Panc1 (cell line): Measurements from ENCODE around the gene ITPKC. TPM values are rescaled to one million over a fixed set of nuclear protein-coding genes. Genes with fewer than 3 reads are reported as not detected.

Experiments used
- ATAC-seq: fragments of 200-7000 bp; cut with Tn5 transposase; 2 replicates; pipeline ENCODE4 v1.9.1; 2020; ENCODE audit warnings: mild to moderate bottlenecking, moderate library complexity
- BruUV-seq: library from RNA; stranded (reverse); fragments of 400-500 nt; replicated peaks from 2 replicates; lab custom pipeline; 2021; lab: Mats Ljungman, UMichigan
- CTCF ChIA-PET: fragments of 300-600 bp; sonication (Branson Sonifier 250); formaldehyde crosslinking; loops from one replicate; lab custom pipeline; 2022; ENCODE audit warnings: antibody characterized with exemption; lab: Charles Lee
- POLR2A ChIA-PET: fragments of 300-600 bp; sonication (Branson Sonifier 250); formaldehyde crosslinking; loops from one replicate; lab custom pipeline; 2022; ENCODE audit warnings: antibody characterized with exemption; lab: Charles Lee
- DNase-seq: peaks from one replicate; pipeline ENCODE4 v3.0.0-alpha.2; 2010; ENCODE audit warnings: low read depth, low spot score
- H3K27ac ChIP-seq: 2 replicates; pipeline ENCODE4 v1.5.1; 2011; ENCODE audit warnings: mild to moderate bottlenecking, low read length, inconsistent platforms
- H3K27me3 ChIP-seq: fragments of 200-500 bp; sonication (Bioruptor generic); 2 replicates; pipeline ENCODE4 v1.6.0; 2014; ENCODE audit warnings: low read length, inconsistent platforms; ENCODE audit not compliant: control insufficient read depth, insufficient read depth
- H3K36me3 ChIP-seq: fragments of 200-500 bp; sonication (Bioruptor generic); 2 replicates; pipeline ENCODE4 v1.5.1; 2014; ENCODE audit warnings: inconsistent platforms, mild to moderate bottlenecking, low read length, moderate library complexity; ENCODE audit not compliant: control insufficient read depth, insufficient read depth
- H3K4me1 ChIP-seq: 2 replicates; pipeline ENCODE4 v1.5.1; 2011; ENCODE audit warnings: inconsistent platforms, mild to moderate bottlenecking, low read length, moderate library complexity; ENCODE audit not compliant: control insufficient read depth, insufficient read depth
- H3K4me3 ChIP-seq, 2 experiments: 2 replicates each; pipeline ENCODE4 v1.5.1; 2011 to 2012; ENCODE audit warnings: low read depth in 2 of 2, low read length in 2 of 2, mild to moderate bottlenecking in 2 of 2, inconsistent platforms in 1 of 2, moderate library complexity in 1 of 2
- H3K9me3 ChIP-seq: fragments of 200-500 bp; sonication (Bioruptor generic); 2 replicates; pipeline ENCODE4 v1.5.1; 2014; ENCODE audit warnings: low read depth, mild to moderate bottlenecking, inconsistent platforms, low read length, moderate library complexity; ENCODE audit not compliant: control insufficient read depth, insufficient read depth
- POLR2AphosphoS5 ChIP-seq: IDR thresholded peaks from 2 replicates; pipeline ENCODE4 v1.6.1; 2012; ENCODE audit warnings: mild to moderate bottlenecking, low read depth, low read length, moderate library complexity
- SIN3A ChIP-seq: IDR thresholded peaks from 2 replicates; pipeline ENCODE4 v1.6.1; 2012; ENCODE audit warnings: low read depth, mild to moderate bottlenecking, low read length, moderate library complexity, borderline replicate concordance; ENCODE audit not compliant: insufficient read depth
- TCF7L2 ChIP-seq: IDR thresholded peaks from 2 replicates; pipeline ENCODE4 v1.6.1; 2011; ENCODE audit warnings: mild to moderate bottlenecking, low read depth, low read length, inconsistent platforms
- in situ Hi-C: cut with HindIII; loops from 2 replicates; pipeline ENCODE4 v1.10.0; 2016; ENCODE audit warnings: low sequenced_read_pairs, low pct_unique_long_range_greater_than_20kb
- intact Hi-C: fragments of 100-400 bp; cut with micrococcal nuclease; formaldehyde crosslinking; loops from one replicate; pipeline ENCODE4 v1.10.0; 2022; ENCODE audit not compliant: unreplicated experiment
- total RNA-seq: library from RNA; stranded (reverse); gene quantifications from one replicate; pipeline ENCODE4 v1.2.1, GENCODE V29; 2021; ENCODE audit not compliant: unreplicated experiment
- TF ChIP-seq, protein P1 (sequence below): fragments of 450-650 bp; IDR thresholded peaks from 2 replicates; pipeline ENCODE4 v1.5.1; 2017; ENCODE audit warnings: mild to moderate bottlenecking
- TF ChIP-seq, protein P2 (sequence below), 2 experiments: IDR thresholded peaks; 2 replicates each; pipeline ENCODE4 v1.6.1; 2011 to 2012; ENCODE audit warnings: low read depth in 2 of 2, control low read depth in 1 of 2, low read length in 1 of 2, mild to moderate bottlenecking in 1 of 2, moderate library complexity in 1 of 2; ENCODE audit not compliant: insufficient read depth in 1 of 2

Gene ITPKC
- total RNA-seq, 1 experiment from 2014 or later = 7.2 TPM

DNA sequence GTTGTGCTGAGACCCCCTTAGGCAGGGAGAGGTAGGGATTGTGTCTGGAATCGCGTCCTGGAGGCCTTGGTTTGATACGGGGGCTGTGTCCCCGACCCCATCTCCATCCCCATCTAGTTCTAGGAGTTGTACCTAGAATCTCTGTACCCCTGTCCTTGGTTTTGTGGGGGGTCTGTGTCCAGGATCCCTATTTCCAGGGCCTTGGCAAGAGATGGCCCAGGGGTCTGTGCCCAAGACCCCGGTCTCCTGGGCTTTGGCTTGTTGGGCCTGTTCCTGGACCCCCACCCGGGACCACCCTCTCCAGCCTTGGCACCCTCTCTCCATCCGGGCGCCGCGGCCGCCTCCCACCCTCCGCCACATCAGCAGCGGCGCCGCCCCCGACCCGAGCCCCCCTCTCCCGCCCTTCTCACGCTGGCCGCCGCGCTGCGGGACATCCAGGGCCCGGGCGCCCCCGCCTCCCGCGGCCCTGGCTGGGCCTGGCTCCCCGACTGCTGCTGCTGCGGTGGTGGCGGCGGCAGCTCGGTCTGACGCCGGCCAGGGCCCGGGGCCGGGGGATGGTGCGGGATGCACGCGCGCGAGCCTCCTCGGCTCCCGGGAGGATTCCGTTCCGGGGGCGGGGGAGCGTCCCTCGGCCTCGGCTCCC is 26.7 kb upstream of the ITPKC start, which contains the start of gene NUMBL:
Gene NUMBL (minus strand): TSS at position 602 of the 643 bp plus-strand sequence. CDS start 168 bp downstream, at position 434.
- ChIA-PET CTCF (interaction anchor here (0.5 kb wide), 1 partner anchor 85 kb away, joined by 4 read pairs; no protein-coding TSS in a partner anchor), POLR2A (no interaction called here)
- intact Hi-C loops = no loop called here

DNA sequence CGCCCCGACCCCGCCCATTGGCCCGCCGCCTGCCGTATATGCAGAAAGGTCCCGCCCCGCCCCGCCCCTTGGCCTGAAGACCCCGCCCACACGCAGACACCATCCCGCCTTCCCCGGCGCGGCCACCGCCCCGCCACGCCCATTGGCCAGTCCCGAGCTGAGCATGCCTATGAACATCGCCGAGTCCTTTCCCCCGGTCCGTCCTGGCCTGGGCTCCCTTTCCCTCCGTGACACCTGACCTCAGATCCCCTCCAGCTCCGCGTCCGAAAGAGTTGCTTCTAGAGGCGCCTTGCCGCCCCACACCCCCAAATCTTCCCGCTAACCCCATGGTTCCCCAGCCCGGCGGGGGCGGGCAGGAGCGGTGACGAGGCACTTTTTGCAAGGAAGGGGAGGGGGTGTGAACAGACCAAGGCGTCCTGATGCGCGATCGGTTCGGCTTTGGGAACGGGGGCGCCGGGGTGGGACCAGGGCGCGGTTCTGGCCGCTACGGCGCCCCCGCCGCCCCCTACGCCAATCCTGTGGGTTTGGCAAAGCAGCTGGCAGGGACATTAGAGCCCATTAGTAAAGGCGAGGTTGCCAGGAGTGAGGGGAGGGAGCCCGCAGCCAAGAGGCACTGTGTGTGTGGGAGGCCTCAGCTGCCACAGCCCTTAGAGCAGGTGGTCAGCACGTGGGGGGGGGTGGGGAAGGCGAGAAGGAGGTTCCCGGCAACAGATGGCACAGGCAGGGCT is 26.1 kb upstream of the ITPKC start:
- Histone ChIP-seq H3K36me3 (no peaks in the 10 kb centered on the region), H3K27me3 (no peaks in the 10 kb centered on the region), H3K9me3 (no peaks in the 10 kb centered on the region), H3K4me3 (peak overlapping the region; percentile 58 to 73), H3K4me1 (peaks cover 9% of the 10 kb centered on the region), H3K27ac (peak overlapping the region; percentile 81)
- POLR2A ChIA-PET = no interaction called here
- intact Hi-C loops (no loop called here), in situ Hi-C loops (no loop called here)
- TF ChIP-seq, protein P1, sequence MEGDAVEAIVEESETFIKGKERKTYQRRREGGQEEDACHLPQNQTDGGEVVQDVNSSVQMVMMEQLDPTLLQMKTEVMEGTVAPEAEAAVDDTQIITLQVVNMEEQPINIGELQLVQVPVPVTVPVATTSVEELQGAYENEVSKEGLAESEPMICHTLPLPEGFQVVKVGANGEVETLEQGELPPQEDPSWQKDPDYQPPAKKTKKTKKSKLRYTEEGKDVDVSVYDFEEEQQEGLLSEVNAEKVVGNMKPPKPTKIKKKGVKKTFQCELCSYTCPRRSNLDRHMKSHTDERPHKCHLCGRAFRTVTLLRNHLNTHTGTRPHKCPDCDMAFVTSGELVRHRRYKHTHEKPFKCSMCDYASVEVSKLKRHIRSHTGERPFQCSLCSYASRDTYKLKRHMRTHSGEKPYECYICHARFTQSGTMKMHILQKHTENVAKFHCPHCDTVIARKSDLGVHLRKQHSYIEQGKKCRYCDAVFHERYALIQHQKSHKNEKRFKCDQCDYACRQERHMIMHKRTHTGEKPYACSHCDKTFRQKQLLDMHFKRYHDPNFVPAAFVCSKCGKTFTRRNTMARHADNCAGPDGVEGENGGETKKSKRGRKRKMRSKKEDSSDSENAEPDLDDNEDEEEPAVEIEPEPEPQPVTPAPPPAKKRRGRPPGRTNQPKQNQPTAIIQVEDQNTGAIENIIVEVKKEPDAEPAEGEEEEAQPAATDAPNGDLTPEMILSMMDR = no peak
- TF ChIP-seq POLR2AphosphoS5 = peak; percentile 58; the same call in 1 of the 2 replicates
- no peak for DNase-seq
- CTCF ChIA-PET = interaction anchor here (0.5 to 0.7 kb wide), 2 partner anchors 86 to 514 kb away, joined by 3 to 4 read pairs; no protein-coding TSS in a partner anchor
- ATAC-seq = peak; percentile 92
- no TSS peak for BruUV-seq

More for the DNA sequence above, 26.7 kb upstream of the ITPKC start, which contains the start of gene NUMBL:
- in situ Hi-C loops = no loop called here
- no peaks in the 10 kb centered on the region for H3K36me3 ChIP-seq
- TF ChIP-seq, protein P2, sequence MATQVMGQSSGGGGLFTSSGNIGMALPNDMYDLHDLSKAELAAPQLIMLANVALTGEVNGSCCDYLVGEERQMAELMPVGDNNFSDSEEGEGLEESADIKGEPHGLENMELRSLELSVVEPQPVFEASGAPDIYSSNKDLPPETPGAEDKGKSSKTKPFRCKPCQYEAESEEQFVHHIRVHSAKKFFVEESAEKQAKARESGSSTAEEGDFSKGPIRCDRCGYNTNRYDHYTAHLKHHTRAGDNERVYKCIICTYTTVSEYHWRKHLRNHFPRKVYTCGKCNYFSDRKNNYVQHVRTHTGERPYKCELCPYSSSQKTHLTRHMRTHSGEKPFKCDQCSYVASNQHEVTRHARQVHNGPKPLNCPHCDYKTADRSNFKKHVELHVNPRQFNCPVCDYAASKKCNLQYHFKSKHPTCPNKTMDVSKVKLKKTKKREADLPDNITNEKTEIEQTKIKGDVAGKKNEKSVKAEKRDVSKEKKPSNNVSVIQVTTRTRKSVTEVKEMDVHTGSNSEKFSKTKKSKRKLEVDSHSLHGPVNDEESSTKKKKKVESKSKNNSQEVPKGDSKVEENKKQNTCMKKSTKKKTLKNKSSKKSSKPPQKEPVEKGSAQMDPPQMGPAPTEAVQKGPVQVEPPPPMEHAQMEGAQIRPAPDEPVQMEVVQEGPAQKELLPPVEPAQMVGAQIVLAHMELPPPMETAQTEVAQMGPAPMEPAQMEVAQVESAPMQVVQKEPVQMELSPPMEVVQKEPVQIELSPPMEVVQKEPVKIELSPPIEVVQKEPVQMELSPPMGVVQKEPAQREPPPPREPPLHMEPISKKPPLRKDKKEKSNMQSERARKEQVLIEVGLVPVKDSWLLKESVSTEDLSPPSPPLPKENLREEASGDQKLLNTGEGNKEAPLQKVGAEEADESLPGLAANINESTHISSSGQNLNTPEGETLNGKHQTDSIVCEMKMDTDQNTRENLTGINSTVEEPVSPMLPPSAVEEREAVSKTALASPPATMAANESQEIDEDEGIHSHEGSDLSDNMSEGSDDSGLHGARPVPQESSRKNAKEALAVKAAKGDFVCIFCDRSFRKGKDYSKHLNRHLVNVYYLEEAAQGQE (IDR thresholded peaks at IDR 0.05; ENCODE audit: insufficient read depth in 1 of 2, low read depth in 2 of 2, low read length in 1 of 2) = no peak
- TF ChIP-seq SIN3A = 0 out of 2 replicates have a peak, but pooled peaks have one; percentile 41
- TF ChIP-seq, protein P1 = no peak
- no peak for TF ChIP-seq POLR2AphosphoS5
- no peak for TF ChIP-seq TCF7L2
- no TSS peak for BruUV-seq
- peaks cover 9% of the 10 kb centered on the region for H3K4me1 ChIP-seq
- DNase-seq = no peak
- peak within 1 kb of the TSS; percentile 81 for H3K27ac ChIP-seq
- ATAC-seq = no peak; the same call in none of the 2 replicates
- peak within 1 kb of the TSS; percentile 58 to 73 for H3K4me3 ChIP-seq
- no peaks in the 10 kb centered on the region for H3K9me3 ChIP-seq
- H3K27me3 ChIP-seq = no peaks in the 10 kb centered on the region
